Fibroblast of the aortic adventitia (primary cell): ENCODE measurements around the gene TBX1. TPM values are rescaled to one million over a fixed set of nuclear protein-coding genes. Genes with fewer than 3 reads are reported as not detected.

Experiments
- DNase-seq: peaks from one replicate; pipeline ENCODE4 v3.0.0-alpha.2; 2010; ENCODE audit warnings: low read depth
- H3K4me3 ChIP-seq: 2 replicates; pipeline ENCODE4 v1.5.1; 2011; ENCODE audit warnings: low read depth, mild to moderate bottlenecking, control low read depth, low read length, moderate library complexity
- CTCF ChIP-seq: IDR thresholded peaks from 2 replicates; pipeline ENCODE4 v1.5.1; 2011; ENCODE audit warnings: mild to moderate bottlenecking, low read length, control low read depth, inconsistent platforms; ENCODE audit not compliant: insufficient read depth
- total RNA-seq: library from RNA; depleted of rRNA; stranded (reverse); fragments of >200 nt; gene quantifications from 2 replicates; pipeline ENCODE4 v1.2.3, GENCODE V29; 2012; ENCODE audit warnings: low replicate concordance

The TBX1 gene
- total RNA-seq, 1 donor: 2.8 TPM

DNA sequence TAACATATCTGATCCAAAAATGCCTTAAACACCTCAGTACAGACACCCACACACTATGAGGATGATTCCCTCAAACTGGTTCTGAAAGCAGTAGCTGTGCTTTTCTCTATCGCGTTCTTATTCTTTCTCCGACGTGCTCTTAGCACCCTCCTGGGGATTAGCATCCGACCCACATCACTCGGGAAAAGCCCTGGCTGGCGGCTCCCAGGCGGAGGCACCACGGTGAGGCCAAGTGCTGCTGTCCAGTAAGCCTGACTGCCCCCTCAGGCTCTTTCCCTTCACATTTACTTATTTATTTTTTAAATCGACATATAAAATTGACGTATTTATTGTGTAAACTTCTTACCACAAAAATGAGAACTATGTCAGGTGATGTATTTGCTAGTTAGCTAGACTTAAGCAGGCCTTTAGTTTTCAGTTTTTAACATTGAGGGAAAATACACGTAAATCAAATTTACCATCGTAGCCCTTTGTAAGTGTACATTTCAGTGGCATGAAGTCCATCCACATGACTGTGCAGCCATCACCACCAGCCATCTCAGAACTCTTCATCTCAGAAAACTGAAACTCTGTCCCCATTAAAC is 19.2 kb downstream of the TBX1 start:
- no peak for TF ChIP-seq CTCF
- H3K4me3 ChIP-seq: no peak overlapping the region
- DNase-seq: no peak

DNA sequence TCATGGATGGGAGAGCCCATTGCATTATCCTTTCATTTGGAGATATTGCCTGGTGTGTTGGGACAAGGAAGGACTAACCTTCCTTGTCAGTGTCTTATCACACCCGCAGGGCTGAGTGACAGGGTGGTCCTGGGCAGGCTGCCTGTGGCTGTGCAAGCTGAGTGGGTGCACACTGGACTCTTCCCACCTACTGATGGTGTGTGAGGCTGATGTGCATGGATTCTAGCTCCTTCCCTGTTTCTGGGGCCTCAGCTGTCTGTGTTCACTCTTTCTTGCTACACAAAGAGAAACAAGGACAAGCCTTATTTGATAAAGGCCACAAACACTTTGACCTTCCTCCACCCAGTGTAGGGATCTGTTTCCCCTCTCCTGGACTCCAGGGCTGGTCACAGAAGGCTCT is 22.0 kb downstream of the TBX1 start:
- H3K4me3 ChIP-seq: no peak overlapping the region
- TF ChIP-seq CTCF: no peak
- no peak for DNase-seq

DNA sequence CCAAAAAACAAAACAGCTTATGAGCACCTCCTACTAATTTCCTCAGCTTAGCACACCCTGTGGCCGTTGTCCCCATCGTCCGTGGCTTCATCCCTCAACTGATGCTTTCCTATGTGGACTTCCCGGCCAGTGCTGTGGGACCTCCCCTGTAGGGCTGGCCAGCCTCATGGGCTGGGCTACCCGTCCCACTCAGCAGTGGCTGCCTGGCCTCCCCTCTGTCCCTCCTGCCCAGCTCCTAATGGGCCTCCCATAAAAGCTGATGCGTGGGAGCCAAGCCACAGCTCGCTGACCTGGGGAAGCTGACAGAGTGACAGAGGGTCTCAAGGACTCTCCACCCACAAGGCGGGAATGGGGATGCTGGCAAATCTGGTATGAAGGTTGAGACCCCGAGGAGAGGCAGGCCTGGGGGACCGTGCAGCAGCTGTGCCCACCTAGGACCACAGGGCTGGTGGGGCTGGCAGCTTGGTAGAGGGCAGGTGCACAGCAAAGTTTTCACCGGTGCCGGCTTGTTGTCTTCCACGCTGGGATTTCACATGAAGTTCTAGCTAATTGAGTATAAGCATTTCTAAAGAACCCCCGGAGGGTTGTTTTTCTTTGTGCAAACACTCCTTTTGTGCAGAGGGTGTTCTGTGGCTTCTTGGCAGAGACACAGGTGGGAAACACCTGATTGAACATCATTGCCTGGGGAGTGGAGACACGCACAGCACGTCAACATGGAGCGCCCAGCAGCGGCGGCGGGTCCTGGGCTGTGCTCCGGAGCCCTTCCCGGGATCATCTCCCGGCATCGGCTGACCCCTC is 23.2 kb downstream of the TBX1 start:
- H3K4me3 ChIP-seq: no peak overlapping the region
- TF ChIP-seq CTCF: no peak
- no peak for DNase-seq

GRCh38 chr22:19784384-19785175 is 24.0 kb downstream of the TBX1 start:
- no peak for DNase-seq

GRCh38 chr22:19785461-19786263 is 25.1 kb downstream of the TBX1 start:
- H3K4me3 ChIP-seq: no peak overlapping the region
- no peak for DNase-seq
- TF ChIP-seq CTCF: no peak

More at GRCh38 chr22:19784384-19785175, 24.0 kb downstream of the TBX1 start:
- TF ChIP-seq CTCF: no peak
- no peak overlapping the region for H3K4me3 ChIP-seq

DNA sequence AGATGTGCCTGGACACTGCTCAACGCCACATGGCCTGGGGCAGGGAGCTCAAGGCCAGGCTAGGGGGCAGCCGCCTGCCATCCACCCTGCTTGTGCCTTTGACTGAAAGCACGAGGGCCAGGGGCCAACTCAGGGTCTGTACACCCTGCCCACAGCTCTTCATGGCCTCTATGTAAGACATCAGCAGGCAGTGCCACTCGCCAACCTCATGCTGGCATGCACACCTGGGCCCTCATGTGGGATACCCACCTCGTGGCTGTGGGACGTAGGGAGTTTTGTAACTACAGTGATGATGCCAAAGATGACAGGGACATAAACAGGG is 25.6 kb downstream of the TBX1 start:
- no peak overlapping the region for H3K4me3 ChIP-seq
- no peak for DNase-seq

More for the DNA sequence above, 25.6 kb downstream of the TBX1 start:
- no peak for TF ChIP-seq CTCF
